Colonic mucosa (tissue), 4 donors: ENCODE results near the gene SMC6. TPM values are rescaled to one million over a fixed set of nuclear protein-coding genes. Genes with fewer than 3 reads are reported as not detected.

ENCODE experiments used
- DNase-seq: peaks from one replicate; pipeline ENCODE4 v3.0.0-alpha.2; 2020
- H3K27ac ChIP-seq: fragments of 200-600 bp; one replicate; pipeline ENCODE4 v1.8.0; 2021
- H3K27me3 ChIP-seq: fragments of 200-600 bp; one replicate; pipeline ENCODE4 v1.8.0; 2021
- H3K36me3 ChIP-seq: fragments of 200-600 bp; one replicate; pipeline ENCODE4 v1.8.0; 2021
- H3K4me1 ChIP-seq: fragments of 200-600 bp; one replicate; pipeline ENCODE4 v1.8.0; 2021; ENCODE audit warnings: mild to moderate bottlenecking
- H3K4me3 ChIP-seq: fragments of 200-600 bp; one replicate; pipeline ENCODE4 v1.8.0; 2021
- H3K9ac ChIP-seq, 2 donors: one replicate each; pipeline ENCODE4 v1.7.0; 2013; ENCODE audit warnings: control low read depth in 2 of 2, low read depth in 2 of 2, low read length in 2 of 2
- H3K9me3 ChIP-seq: fragments of 200-600 bp; one replicate; pipeline ENCODE4 v1.8.0; 2021
- intact Hi-C: fragments of 100-400 bp; cut with DNase I; formaldehyde crosslinking; loops from one replicate; pipeline ENCODE4 v1.14.1; 2022
- total RNA-seq, 2 donors: library from RNA; stranded (reverse); fragmentation: NEBNext Ultra II Directional in 1 of 2; extraction: Animal tissue kit (Norgen Biotek cat#: 25700) in 1 of 2; gene quantifications; one replicate each; pipeline ENCODE4 v1.2.1, GENCODE V29; 2021
- TF ChIP-seq, protein P1 (sequence below): fragments of 200-600 bp; IDR thresholded peaks from one replicate; pipeline ENCODE4 v1.8.0; 2022; ENCODE audit warnings: antibody characterized with exemption, mild to moderate bottlenecking
- donor health status: healthy.
- donor health status: DM: no; HTN: no; CAD: no.
- donor health status: DM: no; HTN: no; CAD: no.

SMC6 gene
- total RNA-seq, 2 donors from 2014 or later: 23.3 to 25.2 TPM

DNA sequence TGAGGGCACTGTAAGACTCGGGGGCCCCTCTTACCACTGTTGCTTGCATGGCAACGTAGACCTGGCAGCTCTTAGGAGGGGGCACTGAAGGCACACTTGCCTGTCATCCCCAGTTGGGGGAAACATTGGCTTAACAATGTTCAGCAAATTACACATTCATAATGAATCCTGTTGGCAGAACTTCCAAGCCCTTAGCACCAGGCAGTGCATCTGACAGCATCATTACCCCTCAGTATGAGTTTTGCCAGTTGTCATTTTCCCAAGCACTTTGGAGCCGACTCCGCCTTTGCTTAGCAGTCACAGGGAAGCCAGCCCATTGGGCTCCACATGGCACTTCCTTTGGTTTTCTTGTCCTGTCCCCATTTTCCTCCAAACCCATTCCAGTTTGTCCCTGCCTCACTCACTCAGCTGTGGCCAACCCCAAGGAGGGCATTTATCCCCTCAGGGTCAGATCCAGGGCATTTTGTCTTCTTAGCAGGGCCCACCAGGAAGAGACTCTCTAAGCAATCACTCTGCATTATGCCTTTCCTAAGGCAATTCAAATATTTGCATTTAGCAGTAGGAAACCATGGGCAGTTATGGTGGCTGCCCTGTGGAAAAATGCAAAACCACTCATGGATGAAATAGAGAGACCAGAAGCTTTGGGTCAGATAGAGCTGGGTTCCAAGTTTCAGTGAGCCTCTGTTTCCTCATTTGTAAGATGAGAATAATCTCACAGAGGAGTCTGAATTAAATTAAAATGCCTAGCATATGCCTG is 139.3 kb downstream of the SMC6 start:
- Histone ChIP-seq H3K27me3 (no peaks in the 10 kb centered on the region), H3K4me1 (no peaks in the 10 kb centered on the region), H3K9me3 (no peaks in the 10 kb centered on the region), H3K4me3 (no peak overlapping the region), H3K9ac (no peak overlapping the region), H3K36me3 (no peaks in the 10 kb centered on the region), H3K27ac (no peak overlapping the region)
- DNase-seq: no peak
- intact Hi-C loops: no loop called here
- TF ChIP-seq, protein P1, sequence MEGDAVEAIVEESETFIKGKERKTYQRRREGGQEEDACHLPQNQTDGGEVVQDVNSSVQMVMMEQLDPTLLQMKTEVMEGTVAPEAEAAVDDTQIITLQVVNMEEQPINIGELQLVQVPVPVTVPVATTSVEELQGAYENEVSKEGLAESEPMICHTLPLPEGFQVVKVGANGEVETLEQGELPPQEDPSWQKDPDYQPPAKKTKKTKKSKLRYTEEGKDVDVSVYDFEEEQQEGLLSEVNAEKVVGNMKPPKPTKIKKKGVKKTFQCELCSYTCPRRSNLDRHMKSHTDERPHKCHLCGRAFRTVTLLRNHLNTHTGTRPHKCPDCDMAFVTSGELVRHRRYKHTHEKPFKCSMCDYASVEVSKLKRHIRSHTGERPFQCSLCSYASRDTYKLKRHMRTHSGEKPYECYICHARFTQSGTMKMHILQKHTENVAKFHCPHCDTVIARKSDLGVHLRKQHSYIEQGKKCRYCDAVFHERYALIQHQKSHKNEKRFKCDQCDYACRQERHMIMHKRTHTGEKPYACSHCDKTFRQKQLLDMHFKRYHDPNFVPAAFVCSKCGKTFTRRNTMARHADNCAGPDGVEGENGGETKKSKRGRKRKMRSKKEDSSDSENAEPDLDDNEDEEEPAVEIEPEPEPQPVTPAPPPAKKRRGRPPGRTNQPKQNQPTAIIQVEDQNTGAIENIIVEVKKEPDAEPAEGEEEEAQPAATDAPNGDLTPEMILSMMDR: no peak

Other genes with a start within 250 kb of the SMC6 start
- gene RAD51AP2, start 235.4 kb downstream of the SMC6 start, total RNA-seq: under 1 TPM; 0.11 to 0.12 TPM
- gene VSNL1, start 213.1 kb downstream of the SMC6 start, total RNA-seq: 1 to 10 TPM; 7.4 to 8.1 TPM
- 10 to 100 TPM; 13.1 to 30.0 TPM for gene GEN1, start 328 bp upstream of the SMC6 start, total RNA-seq
- not detected for gene MSGN1, start 62.6 kb upstream of the SMC6 start, total RNA-seq
- gene KCNS3, start 124.9 kb upstream of the SMC6 start, total RNA-seq: 10 to 100 TPM; 10.7 to 17.5 TPM